Testis (tissue), 2 donors: ENCODE results near the gene TTL.

Source experiments
- CTCF ChIP-seq, 3 experiments: fragments of 450-650 bp in 2 of 3; fragments of 200-600 bp in 1 of 3; sonication (generic) in 1 of 3; IDR thresholded peaks; one replicate each; pipeline ENCODE4 v1.5.1; 2016 to 2019; ENCODE audit warnings: antibody characterized with exemption in 3 of 3, mild to moderate bottlenecking in 2 of 3, moderate library complexity in 1 of 3
- POLR2A ChIP-seq: fragments of 450-650 bp; IDR thresholded peaks from one replicate; pipeline ENCODE4 v1.6.1; 2017; ENCODE audit warnings: antibody characterized with exemption, mild to moderate bottlenecking, moderate library complexity

GRCh38 chr2:112583497-112584133 is 101.7 kb downstream of the TTL start:
- TF ChIP-seq CTCF (IDR thresholded peaks at IDR 0.05) (no peak), POLR2A (no peak)
